ENCODE measurements around the gene PLCB3. TPM values are rescaled to one million over a fixed set of nuclear protein-coding genes. Genes with fewer than 3 reads are reported as not detected.

PLCB3 gene
- 43.9 TPM for total RNA-seq

DNA sequence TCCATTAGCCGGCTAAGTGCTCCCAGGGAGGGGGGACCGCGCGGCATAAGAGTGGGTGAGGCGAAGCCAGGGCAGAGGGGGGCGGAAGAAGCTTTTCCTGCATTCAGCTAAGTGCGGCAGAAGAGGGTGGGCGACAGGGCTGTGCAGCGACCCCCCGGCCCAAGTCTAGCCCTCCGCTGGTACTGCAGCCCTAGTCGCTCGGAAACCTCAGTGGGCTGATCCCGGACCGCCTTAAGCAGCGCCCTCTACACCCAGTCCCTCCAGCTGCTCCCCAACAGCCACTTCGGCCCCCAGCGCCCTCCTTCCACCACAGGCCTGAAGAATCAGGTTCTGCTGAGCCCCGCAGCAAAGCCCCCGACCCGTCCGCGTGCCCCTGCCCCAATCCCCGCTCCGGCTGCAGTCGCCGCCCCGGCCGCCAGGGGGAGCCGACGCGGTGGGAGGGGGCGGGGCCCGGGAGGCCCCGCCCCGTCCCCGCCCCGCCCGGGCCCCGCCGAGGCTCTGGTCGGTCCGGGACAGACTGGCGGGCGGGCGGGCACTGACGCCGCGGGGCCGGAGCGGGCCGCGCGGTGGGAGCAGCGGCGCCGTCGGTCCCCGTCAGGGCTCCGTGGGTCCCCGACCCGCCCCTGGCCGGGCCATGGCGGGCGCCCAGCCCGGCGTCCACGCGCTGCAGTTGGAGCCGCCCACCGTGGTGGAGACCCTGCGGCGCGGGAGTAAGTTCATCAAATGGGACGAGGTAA is at the start of gene PLCB3:
PLCB3 (plus strand) TSS at position 515 of the 737 bp plus-strand sequence; CDS start at position 635, 120 bp downstream.
- ATAC-seq = peak; percentile 61

DNA sequence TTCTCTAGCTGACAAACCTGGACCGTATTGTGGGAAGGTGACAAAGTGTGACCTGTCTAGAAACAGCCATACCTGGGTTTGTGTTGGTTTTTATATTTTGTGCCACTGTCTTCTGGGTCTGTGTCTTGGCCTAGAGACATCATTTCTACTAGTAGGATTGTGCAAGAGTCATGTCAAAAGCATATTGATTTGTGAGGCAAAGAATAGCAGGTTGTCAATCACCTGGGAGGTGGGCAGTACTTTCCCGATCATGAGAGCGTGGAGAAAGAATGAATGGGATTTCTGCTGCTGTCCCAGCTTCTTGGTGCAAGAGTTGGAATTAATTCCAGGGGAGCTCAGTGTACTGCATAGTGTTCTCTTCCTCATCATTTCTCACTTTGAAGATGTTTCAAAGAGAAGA is 49.8 kb upstream of the PLCB3 start:
- ATAC-seq = no peak

DNA sequence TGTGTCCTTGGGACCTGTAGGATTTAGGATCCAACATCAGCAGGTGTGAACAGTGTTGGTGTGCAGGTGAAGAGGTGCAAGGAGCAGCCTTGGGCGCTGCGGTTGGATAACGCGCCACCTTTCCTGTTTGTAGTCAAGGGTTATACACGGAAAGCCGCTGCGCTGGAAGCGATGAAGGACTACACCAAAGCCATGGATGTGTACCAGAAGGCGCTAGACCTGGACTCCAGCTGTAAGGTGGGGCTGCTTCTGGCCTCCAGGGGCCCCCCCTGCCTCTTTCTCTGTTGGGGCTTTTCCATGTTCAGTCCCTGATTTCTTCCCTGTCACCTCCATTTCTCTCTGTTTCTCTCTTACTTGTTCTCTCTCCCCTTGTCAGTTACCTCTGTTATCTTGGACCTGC is 48.3 kb upstream of the PLCB3 start:
- no peak for ATAC-seq

DNA sequence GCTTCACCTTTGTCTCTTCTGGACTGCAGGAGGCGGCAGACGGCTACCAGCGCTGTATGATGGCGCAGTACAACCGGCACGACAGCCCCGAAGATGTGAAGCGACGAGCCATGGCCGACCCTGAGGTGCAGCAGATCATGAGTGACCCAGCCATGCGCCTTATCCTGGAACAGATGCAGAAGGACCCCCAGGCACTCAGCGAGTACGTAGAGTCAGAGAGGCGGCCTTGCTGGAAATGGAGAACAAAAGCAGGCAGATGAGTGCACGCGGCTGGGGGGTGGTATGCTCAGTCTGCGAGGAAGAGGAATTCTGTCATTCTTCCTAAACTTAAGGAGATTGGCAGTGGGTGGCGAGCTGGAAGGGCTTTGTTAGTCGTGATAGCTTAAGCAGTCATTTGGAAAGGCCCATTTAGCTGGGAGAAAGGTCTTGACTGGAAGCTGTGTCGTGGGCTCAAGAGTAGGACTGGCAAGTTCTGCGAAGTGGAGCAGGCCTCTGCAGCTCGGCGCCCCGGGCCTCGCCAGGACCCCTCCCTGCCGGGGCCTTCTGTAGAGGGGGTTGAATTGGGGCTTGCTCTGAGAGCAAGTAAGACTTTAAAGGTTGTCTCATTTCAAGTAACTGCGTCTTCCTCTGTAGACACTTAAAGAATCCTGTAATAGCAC is 47.8 kb upstream of the PLCB3 start:
- no peak for ATAC-seq

DNA sequence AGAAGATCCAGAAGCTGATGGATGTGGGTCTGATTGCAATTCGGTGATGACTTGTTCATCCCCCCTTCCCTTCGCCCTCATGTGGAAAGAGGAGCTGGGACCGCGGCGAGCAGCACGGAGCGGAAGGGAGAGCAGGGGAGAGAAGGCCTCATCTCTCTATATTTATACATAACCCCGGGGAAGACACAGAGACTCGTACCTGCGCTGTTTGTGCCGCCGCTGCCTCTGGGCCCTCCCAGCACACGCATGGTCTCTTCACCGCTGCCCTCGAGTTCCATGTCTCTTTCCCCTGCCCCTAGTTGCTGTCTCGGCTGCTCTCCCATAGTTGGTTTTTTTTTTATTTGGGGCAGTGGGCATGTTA is 47.3 kb upstream of the PLCB3 start:
- no peak for ATAC-seq

GRCh38 chr11:64204464-64204989 is 46.8 kb upstream of the PLCB3 start:
- peak; percentile 69 for ATAC-seq

DNA sequence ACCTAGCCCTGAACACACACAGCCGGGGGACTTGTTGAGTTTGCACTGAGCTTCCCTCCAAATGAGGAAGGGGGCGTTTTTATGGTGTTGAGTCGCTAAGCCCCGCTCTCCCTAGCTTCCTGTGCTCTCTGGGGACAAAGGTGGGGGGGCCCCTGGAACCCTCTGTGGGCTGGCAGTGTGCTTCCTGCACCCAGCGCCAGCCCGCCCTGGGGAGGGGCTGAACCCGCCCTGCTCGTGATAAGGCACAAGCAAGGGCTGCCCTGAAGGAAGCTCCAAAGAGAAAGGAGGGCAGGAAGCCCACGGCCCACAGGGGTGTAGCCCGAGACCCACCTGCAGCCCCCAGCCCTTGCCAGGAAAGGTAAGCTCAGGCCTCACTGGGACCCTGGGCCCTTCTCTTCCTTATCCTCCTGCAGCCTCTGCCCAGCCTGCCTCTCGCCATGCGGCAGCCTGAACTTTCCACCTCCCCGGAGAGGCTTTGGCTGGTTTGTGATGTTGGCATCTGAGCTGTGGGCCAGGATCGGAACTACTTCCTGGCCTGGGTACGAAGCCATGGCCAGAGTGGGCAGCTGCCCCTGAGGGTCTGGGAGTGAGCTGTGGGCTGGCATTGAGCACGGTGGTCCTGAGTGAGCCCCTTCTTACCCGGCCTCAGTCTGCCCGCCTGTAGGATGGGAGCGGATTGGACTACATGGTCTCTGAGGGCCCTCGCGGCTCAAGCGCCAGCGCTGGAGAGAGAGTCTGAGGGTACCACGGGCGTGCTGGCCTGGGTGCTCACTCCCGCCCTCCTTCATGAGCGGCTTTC is 44.7 kb upstream of the PLCB3 start, which contains the start of gene FERMT3:
FERMT3 (plus strand) TSS at position 265 of the 799 bp plus-strand sequence. CDS start 644 bp downstream, outside the sequence.
- peak; percentile 20 for ATAC-seq

DNA sequence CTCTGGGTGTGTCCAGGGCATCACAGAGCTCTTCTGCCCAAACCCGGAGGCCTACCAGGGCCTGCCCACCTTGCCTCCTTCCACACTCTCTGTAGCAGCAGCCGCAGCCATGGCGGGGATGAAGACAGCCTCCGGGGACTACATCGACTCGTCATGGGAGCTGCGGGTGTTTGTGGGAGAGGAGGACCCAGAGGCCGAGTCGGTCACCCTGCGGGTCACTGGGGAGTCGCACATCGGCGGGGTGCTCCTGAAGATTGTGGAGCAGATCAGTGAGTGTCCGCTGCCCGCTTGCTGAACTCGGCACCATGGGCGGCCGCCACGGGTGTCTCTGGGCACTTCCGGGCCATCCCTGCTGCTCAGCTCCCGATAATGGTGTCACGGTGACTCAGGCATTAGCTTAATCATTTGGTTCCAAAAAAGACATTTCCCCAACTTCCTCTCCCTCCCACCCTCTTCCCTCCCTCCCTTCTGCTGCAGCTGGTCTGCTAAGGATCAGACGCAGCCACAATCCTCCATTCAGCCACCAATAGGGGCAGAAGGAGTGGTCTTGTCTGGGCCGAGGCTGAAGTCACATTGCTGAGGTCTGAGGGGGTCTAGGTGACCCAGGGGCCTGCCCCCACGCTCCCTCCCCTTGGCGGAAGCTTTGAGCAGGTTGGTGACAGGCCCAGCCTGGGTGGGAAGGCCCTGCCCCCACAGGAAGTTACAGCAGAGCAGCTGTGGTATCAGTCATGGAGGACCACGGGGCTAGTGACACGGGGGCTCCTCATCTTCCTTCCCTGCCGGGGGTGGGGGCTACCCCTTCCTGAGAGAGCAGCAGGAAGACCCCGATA is 43.9 kb upstream of the PLCB3 start:
- peak; percentile 32 for ATAC-seq

- ATAC-seq = no peak
These were observed 43.1 kb upstream of the PLCB3 start for GRCh38 chr11:64208086-64208795.

DNA sequence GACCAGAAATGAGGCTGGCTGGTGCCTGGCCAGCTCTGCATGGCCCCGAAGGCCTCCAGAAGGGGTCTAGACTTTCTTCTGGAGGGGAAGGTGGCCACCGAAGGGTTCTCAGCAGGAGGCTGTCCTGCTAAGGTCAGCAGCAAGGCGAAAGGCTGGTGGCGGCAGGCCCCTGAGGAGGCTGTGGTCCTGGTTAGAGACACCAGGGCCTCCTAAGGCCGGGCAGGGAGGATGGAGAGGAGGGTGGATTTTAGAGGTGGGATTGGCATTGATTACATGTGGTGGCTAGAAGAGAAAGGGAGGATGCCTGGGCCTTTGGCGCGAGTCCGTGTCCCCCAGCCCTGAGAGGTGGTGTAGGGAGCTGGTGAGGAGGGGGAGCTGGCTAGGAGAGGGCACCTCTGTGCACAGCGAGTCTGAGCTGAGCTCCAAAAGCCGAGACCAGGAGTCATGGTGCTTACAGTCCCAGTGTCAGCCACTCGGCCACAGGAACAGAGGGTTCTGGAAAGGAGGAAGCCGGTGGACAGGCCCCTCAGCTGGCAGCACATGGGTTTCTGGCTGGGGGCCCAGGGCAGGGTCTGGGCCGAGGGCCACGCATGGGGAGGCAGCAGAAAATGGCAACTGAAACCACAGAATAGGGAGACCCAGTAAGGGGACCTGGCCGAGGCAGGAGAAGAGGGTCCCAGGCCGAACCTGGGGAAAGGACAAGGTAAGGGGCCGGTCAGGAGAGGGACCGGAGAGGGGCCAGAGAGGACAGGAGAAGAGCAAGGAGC is 42.4 kb upstream of the PLCB3 start:
- no peak for ATAC-seq

DNA sequence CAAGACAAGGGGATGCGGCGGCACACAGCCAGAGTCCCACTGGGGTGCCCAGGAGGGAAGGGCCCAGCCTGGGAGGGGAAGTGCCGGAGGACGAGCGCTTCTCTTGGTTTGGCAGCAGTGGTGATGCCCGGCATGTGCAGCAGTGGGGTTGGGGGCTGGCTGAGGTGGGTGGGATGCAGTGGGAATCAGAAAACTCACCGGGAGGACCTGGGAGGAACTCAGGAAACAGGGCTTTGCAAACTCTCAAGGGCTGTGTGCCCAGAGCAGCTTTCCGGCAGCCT is 41.8 kb upstream of the PLCB3 start:
- no peak for ATAC-seq

DNA sequence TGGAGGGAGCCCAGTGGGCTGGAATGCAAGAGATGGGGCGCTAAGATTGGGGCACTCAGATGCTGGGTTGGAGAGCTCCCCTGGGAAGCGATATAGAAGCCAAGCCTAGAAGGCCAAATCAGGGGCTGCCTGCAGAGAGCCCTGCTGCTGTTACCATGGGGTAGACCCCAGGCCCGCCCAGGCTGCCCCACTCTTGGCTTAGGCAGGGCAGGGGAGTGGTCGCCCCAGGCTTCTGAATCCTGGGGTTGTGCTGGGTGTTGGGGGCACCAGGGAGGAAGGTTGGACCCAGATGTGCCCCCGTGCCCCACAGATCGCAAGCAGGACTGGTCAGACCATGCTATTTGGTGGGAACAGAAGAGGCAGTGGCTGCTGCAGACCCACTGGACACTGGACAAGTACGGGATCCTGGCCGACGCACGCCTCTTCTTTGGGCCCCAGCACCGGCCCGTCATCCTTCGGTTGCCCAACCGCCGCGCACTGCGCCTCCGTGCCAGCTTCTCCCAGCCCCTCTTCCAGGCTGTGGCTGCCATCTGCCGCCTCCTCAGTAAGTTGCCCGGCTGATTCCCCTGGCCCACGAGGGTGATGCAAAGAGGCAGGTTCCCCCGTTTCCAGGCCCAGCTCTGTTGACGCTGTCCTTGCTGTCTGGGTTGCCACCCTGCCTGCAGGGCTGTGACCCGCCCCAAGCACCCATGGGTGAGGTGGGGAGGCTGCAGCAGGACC is 40.9 kb upstream of the PLCB3 start:
- ATAC-seq = no peak

GRCh38 chr11:64211181-64211872 is 40.0 kb upstream of the PLCB3 start:
- ATAC-seq = no peak

DNA sequence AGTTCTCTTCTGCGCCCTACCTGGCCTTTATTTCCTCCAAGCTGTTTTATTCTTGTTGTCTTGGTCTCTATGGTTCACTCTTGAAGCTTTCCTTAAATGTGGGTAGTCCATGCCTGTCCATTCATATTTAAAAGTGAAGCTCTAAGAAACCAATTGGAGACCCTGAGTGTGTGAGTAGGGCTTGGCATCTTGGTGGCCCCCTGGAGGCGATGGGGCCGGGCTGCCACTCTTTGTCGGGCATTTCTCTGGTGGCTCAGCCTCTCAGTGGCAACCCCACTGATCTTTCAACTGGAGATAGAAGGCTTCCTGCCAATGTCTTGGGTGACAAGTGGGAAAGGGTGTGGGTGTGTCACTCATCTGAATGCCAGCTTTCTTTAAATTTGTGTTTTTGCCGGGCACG is 34.5 kb upstream of the PLCB3 start:
- no peak for ATAC-seq

GRCh38 chr11:64218628-64219353 is 32.5 kb upstream of the PLCB3 start:
- no peak for ATAC-seq

DNA sequence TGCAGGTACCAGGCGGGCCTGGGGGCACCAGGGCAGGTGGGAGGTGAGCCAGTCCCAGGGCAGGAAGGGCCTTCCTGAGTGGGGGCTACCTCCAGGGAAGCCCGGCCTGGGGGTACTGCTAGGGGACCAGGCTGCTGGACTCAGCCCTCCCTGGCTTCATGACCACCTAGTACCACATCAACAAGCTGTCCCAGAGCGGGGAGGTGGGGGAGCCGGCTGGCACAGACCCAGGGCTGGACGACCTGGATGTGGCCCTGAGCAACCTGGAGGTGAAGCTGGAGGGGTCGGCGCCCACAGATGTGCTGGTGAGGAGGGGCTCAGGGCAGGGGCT is 32.0 kb upstream of the PLCB3 start:
- ATAC-seq = no peak

GRCh38 chr11:64219755-64220154 is 31.6 kb upstream of the PLCB3 start:
- no peak for ATAC-seq

- no peak for ATAC-seq
These were observed 31.1 kb upstream of the PLCB3 start for GRCh38 chr11:64220271-64220670.

GRCh38 chr11:64220798-64221197 is 30.5 kb upstream of the PLCB3 start:
- ATAC-seq = no peak

Data from esophagus mucosa (tissue), 1 donor.